IPS-15b (cell line): ENCODE measurements around the gene TENT5A.
"Not testable (repeated sequence)": the region's sequence is repeated elsewhere in the genome, so short reads cannot be mapped to it uniquely, and the experiment has no call there.

Experiments
- H3K27me3 ChIP-seq: one replicate; pipeline ENCODE4 v1.6.1; 2013; ENCODE audit warnings: low read length; ENCODE audit not compliant: control insufficient read depth, insufficient read depth
- H3K36me3 ChIP-seq: one replicate; pipeline ENCODE4 v1.6.1; 2013; ENCODE audit warnings: low read length; ENCODE audit not compliant: control insufficient read depth, insufficient read depth
- H3K4me1 ChIP-seq: one replicate; pipeline ENCODE4 v1.6.1; 2013; ENCODE audit warnings: mild to moderate bottlenecking, low read length; ENCODE audit not compliant: control insufficient read depth, insufficient read depth
- H3K4me3 ChIP-seq: one replicate; pipeline ENCODE4 v1.5.1; 2013; ENCODE audit warnings: low read depth, low read length
- H3K9ac ChIP-seq: one replicate; pipeline ENCODE4 v1.6.1; 2013; ENCODE audit warnings: low read depth, mild to moderate bottlenecking, low read length
- H3K9me3 ChIP-seq: one replicate; pipeline ENCODE4 v1.6.1; 2013; ENCODE audit warnings: mild to moderate bottlenecking, low read length; ENCODE audit not compliant: control insufficient read depth, insufficient read depth

TENT5A gene

GRCh38 chr6:81787313-81788068 is 35.0 kb upstream of the TENT5A start:
- H3K4me1 ChIP-seq: peaks cover 18% of the 10 kb centered on the region
- no peak overlapping the region for H3K4me3 ChIP-seq
- no peaks in the 10 kb centered on the region for H3K36me3 ChIP-seq
- H3K27me3 ChIP-seq: no peaks in the 10 kb centered on the region
- no peak overlapping the region for H3K9ac ChIP-seq
- no peaks in the 10 kb centered on the region for H3K9me3 ChIP-seq

GRCh38 chr6:81786150-81786549 is 33.7 kb upstream of the TENT5A start:
- Histone ChIP-seq H3K27me3 (no peaks in the 10 kb centered on the region), H3K36me3 (no peaks in the 10 kb centered on the region), H3K9me3 (no peaks in the 10 kb centered on the region), H3K4me1 (peaks cover 18% of the 10 kb centered on the region), H3K4me3 (no peak overlapping the region), H3K9ac (no peak overlapping the region)

DNA sequence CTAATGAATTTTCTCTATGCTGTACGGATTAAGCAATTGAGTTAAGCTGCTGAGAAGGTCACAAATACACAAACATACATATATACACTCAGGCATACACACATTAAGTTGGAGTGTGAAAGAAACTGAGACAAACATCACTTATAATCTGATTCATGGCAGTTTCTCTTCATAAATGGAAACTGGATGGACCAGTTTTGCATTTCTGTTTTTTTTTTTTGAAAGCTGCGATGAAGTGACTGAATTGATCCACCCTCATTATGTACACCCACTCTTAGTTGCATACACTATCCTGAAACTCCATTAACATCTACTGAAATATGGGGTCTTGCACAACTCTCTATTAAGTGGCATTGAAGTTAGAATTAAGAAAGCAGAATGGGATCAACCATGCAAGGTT is 32.9 kb upstream of the TENT5A start:
- H3K9me3 ChIP-seq: no peaks in the 10 kb centered on the region
- H3K4me3 ChIP-seq: no peak overlapping the region
- H3K36me3 ChIP-seq: no peaks in the 10 kb centered on the region
- no peak overlapping the region for H3K9ac ChIP-seq
- H3K27me3 ChIP-seq: no peaks in the 10 kb centered on the region
- peaks cover 14% of the 10 kb centered on the region for H3K4me1 ChIP-seq

DNA sequence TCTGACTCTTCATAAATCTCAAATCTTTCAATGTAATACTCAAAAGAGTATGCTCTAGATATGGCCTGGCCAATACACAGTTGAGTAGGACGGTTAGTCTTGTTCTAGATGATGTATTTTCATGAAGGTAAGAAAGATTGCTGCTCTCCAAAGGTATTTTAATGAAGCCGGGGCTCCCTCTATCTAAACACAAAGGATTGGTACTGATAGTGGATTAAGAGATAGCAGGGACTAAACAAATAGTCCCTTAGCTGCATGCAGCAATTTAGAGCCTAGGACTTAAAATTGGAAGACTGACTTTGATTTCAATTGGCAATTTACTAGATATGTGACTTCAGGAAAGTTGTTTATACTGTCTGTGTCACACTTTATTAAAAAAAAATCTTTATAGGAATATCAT is 31.4 kb upstream of the TENT5A start:
- Histone ChIP-seq H3K4me1 (peaks cover 4% of the 10 kb centered on the region), H3K9ac (no peak overlapping the region), H3K36me3 (no peaks in the 10 kb centered on the region), H3K27me3 (no peaks in the 10 kb centered on the region), H3K9me3 (no peaks in the 10 kb centered on the region), H3K4me3 (no peak overlapping the region)

DNA sequence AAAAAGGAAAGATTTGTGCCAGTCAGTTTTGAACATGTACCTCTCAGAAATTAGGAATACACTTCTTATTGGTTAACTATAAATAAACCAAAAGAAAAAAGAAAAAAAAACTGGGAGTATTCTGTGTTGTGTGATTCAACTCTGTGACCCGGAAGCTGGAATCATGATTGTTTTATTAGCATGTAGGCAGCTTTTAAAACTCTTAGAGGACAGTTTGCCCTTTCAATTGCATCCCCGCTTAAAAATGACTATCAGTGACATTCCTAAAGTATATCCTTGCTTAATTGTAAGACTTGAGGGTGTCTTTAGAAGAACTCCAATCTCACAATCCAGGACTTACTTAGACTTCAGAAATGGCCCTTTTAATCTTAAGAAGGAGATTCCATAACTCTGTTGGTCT is 29.1 kb upstream of the TENT5A start:
- Histone ChIP-seq H3K27me3 (no peaks in the 10 kb centered on the region), H3K4me3 (no peak overlapping the region), H3K9me3 (no peaks in the 10 kb centered on the region), H3K36me3 (no peaks in the 10 kb centered on the region), H3K4me1 (peaks cover 3% of the 10 kb centered on the region), H3K9ac (no peak overlapping the region)

- H3K36me3 ChIP-seq: no peaks in the 10 kb centered on the region
Measured at GRCh38 chr6:81777586-81778268, 25.2 kb upstream of the TENT5A start.

DNA sequence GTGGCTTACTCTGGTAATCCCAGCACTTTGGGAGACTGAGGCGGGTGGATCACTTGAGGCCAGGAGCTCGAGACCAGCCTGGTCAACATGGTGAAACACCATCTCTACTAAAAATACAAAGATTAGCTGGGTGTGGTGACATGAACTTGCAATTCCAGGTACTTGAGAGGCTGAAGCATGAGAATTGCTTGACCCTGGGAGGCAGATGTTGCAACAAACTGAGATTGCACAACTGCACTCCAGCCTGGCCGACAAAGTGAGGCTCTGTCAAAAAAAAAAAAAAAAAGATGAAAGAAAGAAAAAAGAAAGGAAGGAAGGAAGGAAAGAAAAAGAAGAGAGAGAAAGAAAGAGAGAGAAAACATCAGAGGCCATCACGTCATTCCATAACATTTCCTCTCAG is 23.7 kb upstream of the TENT5A start:
- not testable (repeated sequence) for H3K9ac ChIP-seq, H3K36me3 ChIP-seq, H3K9me3 ChIP-seq, H3K4me1 ChIP-seq, H3K4me3 ChIP-seq, H3K27me3 ChIP-seq

More at GRCh38 chr6:81777586-81778268, 25.2 kb upstream of the TENT5A start:
- no peaks in the 10 kb centered on the region for H3K27me3 ChIP-seq
- H3K9ac ChIP-seq: no peak overlapping the region
- H3K4me3 ChIP-seq: no peak overlapping the region
- H3K4me1 ChIP-seq: no peaks in the 10 kb centered on the region
- H3K9me3 ChIP-seq: no peaks in the 10 kb centered on the region

DNA sequence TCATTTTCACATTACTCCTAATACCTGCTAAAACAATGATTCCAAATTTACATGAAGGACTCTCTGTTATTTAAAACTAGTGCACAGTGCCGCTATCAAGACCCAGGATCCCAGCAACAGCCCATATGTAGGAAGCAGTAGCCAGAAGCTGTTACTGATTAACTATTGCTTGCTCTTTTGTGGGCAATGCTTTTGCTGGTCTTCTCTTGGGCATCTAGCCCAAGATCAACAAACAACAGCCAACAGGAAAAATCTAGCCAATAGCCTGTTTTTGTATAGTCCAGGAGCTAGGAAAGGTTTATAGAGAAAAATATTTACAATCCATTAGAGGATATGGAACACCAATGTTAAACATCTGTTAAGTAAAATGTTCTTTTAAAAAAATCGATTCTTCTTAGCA is 22.1 kb upstream of the TENT5A start:
- Histone ChIP-seq H3K27me3 (no peaks in the 10 kb centered on the region), H3K36me3 (no peaks in the 10 kb centered on the region), H3K4me1 (no peaks in the 10 kb centered on the region), H3K4me3 (no peak overlapping the region), H3K9me3 (no peaks in the 10 kb centered on the region), H3K9ac (no peak overlapping the region)

DNA sequence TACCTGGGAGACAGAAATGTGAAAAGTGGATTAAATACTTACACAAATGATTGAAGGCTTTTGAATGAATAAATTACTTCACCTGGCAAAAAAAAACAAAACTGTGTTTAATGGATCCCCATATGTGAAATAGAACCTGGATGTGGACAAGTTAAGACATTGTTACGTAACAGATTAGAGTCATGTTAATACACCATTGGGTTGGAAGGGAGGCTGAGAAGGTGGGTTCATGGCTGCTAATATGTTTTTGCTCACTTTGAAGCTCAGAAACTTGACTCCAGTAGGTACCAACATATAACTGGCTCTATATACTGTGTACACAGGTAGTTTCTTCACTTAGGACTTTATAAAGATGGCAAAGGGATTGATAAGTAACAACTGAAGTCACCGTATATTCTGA is 21.4 kb upstream of the TENT5A start:
- H3K9ac ChIP-seq: no peak overlapping the region
- H3K36me3 ChIP-seq: no peaks in the 10 kb centered on the region
- H3K9me3 ChIP-seq: no peaks in the 10 kb centered on the region
- no peak overlapping the region for H3K4me3 ChIP-seq
- no peaks in the 10 kb centered on the region for H3K4me1 ChIP-seq
- no peaks in the 10 kb centered on the region for H3K27me3 ChIP-seq

- Histone ChIP-seq H3K36me3 (no peaks in the 10 kb centered on the region), H3K4me3 (no peak overlapping the region), H3K4me1 (no peaks in the 10 kb centered on the region)
Measured at GRCh38 chr6:81772741-81773140, 20.3 kb upstream of the TENT5A start.

DNA sequence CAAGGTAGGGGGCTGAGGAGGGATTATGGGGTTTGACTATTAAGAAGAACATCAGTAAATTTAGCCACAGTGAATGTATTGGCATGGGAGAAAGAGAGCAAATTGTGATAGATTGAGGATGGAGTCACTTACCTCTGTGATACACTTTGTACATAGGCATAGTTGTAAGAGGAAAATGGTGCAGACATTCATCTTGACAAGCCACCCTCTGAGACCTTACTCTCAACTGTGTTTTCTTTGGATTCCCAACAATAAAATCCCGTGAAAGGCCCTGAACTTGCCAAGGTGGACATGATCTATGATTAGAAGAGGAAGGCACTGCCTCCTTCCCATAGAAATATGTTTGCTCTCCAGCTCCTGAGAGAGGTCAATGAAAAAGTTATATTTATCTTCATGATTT is 18.6 kb upstream of the TENT5A start:
- no peaks in the 10 kb centered on the region for H3K4me1 ChIP-seq
- no peaks in the 10 kb centered on the region for H3K36me3 ChIP-seq
- no peak overlapping the region for H3K4me3 ChIP-seq
- no peak overlapping the region for H3K9ac ChIP-seq
- no peaks in the 10 kb centered on the region for H3K27me3 ChIP-seq
- H3K9me3 ChIP-seq: no peaks in the 10 kb centered on the region

More at GRCh38 chr6:81772741-81773140, 20.3 kb upstream of the TENT5A start:
- Histone ChIP-seq H3K9me3 (no peaks in the 10 kb centered on the region), H3K9ac (no peak overlapping the region), H3K27me3 (no peaks in the 10 kb centered on the region)

GRCh38 chr6:81770381-81770780 is 17.9 kb upstream of the TENT5A start:
- no peak overlapping the region for H3K9ac ChIP-seq
- H3K4me3 ChIP-seq: no peak overlapping the region
- no peaks in the 10 kb centered on the region for H3K27me3 ChIP-seq
- no peaks in the 10 kb centered on the region for H3K4me1 ChIP-seq
- H3K36me3 ChIP-seq: no peaks in the 10 kb centered on the region
- H3K9me3 ChIP-seq: no peaks in the 10 kb centered on the region
